KBM-7 (cell line): ENCODE data around the gene PPP2R5E.

Experiments
- DNase-seq: peaks from one replicate; pipeline ENCODE4 v3.0.0-alpha.2; 2015
- in situ Hi-C: fragments of 300-500 bp; cut with MboI; formaldehyde crosslinking; loops from 2 replicates; pipeline ENCODE4 v1.14.3; 2020; ENCODE audit warnings: low sequenced_read_pairs, low pct_unique_long_range_greater_than_20kb, mixed read lengths

The PPP2R5E gene

DNA sequence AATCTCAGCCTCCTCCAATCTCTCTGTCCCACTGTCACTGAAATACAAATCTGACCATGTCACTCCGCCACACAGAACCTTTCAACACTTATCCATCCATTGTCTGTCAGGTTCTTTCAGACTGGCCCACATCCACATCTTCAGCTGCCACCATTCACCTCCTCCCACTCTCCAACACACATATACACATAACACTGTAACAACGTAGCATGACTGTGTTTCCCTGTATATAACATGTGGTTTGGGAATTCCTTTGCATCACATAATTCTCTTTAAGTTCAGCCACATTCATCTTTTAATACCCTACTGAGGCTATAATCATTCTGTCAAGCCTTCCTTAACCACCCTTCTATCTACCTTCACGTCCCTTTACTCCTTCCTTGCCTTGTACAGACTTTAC is 99.2 kb downstream of the PPP2R5E start:
- DNase-seq = no peak
- in situ Hi-C loops = no loop called here

DNA sequence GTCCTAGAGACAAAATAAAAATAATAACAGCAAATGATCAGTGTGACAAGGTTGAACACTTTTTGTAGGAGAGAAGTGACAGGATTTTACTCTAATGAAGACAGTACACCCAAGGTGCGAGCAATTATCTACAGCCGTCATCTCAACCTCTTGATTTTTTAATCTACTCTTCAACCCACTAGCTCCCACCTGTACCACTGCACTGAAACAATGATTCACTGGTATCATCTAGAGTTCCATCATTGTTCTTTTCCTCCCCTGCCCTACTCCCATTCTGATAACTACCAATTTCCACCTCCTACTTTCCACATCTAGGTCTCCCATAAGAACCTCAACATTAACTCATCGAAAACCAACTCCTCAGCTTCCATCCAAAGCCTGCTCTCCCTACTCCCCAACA is 99.8 kb downstream of the PPP2R5E start:
- no peak for DNase-seq
- in situ Hi-C loops = no loop called here

DNA sequence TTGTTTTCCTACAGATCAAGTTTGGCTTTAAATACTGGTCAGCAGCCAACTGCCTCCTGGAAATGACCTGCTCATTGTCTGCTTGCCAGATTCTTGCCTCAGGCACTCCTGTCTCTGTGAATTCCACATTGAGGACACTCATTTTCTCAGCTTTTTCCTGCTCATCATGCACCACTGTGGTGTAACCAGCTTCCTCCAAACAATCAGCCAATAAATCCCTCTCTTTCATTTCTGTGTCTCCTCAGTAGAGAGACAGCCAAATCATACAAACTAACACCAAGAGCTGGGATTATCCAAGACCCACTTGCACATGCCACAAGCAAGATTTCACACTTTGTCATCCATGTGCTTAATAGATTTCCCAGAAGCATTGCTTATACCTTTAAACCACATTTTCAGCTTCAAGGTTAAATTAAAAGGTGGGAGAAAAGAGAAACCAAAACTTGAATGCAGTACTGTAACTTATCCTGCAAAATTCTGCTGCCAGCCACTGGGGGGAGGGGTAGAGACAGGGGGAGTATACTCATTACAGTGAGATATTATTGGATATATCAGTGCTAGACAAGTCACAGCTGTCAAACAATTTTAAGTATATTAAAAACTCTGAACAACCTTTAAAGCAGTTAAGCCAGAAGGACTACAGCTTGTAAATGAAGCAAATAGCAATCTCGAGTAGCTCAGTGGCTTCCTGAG is 105.0 kb downstream of the PPP2R5E start:
- peak; percentile 43 for DNase-seq

DNA sequence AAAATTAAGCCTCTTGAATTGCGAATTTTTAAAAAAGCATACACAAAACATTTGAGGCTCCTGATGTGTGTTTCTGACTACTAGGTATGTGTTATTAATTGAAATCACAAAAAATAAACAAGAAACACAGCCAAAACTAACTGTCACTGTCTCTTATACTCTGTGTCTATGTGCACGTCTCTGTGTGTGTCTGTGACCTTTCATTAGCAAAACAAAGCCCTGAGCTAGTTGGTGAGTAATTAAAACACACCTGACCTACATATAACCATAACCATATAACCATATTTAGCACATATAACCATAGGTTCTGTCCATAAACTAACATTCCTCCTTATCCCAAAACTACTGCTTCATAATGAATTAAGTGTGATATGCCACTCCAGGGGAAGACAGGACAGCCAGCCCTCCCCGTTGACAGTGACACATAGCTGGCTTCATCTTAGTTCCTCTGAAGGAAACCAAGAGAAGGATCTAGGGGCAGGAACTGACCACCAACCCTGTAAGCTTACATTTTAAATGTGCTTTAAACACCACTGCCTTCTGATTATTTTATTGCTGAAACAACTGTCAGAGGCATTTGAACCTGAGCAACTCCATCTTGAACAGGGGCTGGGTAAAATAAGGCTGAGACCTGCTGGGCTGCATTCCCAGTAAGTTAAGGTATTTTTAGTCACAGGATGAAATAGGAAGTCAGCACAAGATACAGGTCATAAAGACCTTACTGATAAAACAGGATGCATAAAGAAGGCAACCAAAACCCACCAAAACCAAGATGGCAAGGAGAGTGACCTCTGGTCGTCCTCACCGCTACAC is 106.7 kb downstream of the PPP2R5E start:
- in situ Hi-C loops = no loop called here

More for the DNA sequence above, 105.0 kb downstream of the PPP2R5E start:
- in situ Hi-C loops = no loop called here

DNA sequence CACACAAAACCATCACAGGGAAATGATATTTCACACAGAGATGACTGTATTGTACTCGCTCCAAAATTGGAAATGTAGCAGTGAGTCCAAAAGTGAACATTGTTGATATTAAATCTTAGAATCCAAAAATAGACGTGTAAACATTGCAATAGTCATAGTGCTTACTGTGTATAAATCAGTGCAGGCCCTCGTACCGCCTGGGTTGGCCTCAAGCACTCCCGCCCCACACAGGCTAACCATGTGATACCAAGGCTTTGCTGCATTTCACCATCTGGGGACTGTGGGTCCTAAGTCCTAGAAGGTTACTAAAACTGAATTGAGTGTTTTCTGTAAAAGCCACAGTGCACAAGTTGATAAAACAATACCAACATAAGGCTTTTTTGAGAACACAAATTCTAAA is 107.3 kb downstream of the PPP2R5E start:
- DNase-seq = no peak
- in situ Hi-C loops = no loop called here

More for the DNA sequence above, 106.7 kb downstream of the PPP2R5E start:
- DNase-seq = peak; percentile 14

DNA sequence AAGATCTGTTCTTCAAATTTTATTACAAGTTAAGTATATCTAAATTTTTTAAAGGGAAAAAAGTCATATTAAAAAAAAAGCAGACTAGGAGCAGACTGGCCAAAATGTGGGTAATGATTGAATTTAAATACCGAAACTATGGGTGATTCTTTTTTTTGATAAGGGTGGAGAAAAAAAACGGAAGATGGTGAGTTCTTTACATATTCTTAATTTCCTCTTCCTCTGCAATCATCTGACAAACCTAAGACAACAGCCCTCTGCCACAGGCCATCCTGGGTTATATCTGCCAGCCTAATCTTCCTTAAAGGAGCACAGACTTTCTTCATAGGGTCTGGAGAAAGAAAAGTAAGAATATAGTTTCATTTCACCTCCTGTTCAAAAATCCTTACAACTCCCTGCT is 108.0 kb downstream of the PPP2R5E start:
- in situ Hi-C loops = no loop called here
- peak; percentile 36 for DNase-seq

DNA sequence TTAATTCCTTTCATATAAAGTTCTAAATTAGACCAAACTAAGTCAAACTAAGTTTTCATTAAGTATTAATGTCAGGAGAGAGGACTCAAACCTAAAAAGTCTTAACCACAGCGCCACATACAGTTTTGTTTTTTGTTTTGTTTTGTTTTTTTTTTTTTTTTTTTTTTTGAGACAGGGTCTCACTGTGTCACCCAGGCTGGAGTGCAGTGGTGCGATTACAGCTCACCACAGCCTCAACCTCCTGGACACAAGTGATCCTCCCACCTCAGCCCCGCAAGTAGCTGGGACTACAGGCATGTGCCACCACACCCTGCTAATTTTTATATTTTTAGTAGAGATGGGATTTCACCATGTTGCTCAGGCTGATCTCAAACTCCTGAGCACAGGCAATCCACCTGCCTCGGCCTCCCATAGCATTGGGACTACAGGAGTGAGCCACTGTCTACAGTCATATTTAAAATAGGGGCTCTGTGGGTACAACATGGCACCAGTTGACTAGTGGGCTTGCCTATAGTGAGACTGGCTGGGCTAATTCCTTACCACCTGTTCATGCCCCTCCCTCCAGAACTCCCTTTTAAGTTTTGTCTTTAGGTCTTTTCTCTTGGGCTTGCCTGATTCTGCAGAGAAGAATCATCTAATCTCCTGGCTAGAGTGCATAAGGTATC is 110.2 kb downstream of the PPP2R5E start:
- in situ Hi-C loops = no loop called here
- no peak for DNase-seq

DNA sequence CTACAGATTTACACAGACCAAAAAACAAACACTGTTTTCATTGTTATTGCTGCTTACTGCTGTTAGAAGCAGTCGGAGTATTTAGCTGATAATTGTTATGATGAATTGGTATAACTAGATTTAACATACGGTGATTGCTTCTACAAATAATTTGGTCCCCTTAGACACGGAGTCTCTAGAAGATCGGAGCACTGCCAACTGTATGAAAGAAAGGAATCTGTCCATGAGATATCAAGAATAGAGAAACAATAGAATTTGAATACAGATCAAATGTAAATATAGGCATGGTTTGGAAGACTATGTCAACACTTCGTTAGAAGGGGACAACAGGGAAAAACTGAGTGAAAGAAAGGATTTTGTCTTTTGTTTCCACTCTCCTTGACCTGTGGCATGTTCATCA is 110.9 kb downstream of the PPP2R5E start:
- DNase-seq = no peak
- in situ Hi-C loops = no loop called here

DNA sequence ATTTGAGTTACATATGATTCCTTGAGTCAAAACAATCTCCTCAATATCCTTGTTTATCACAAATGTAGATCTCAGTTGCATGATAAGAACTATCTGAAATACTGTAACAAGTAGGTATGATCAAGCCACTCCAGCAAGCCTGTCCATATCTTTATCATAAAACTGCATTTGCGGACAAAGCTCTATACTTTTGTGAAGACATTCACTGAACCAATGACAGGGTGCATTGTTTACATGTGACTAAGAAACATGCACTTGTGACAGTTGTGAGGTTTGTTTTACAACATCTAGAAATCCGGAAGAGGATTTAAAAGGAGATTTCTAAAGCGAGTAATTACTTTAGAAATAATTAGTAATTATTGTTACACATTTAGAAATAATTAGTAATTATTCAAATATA is 111.7 kb downstream of the PPP2R5E start:
- no peak for DNase-seq
- in situ Hi-C loops = no loop called here

DNA sequence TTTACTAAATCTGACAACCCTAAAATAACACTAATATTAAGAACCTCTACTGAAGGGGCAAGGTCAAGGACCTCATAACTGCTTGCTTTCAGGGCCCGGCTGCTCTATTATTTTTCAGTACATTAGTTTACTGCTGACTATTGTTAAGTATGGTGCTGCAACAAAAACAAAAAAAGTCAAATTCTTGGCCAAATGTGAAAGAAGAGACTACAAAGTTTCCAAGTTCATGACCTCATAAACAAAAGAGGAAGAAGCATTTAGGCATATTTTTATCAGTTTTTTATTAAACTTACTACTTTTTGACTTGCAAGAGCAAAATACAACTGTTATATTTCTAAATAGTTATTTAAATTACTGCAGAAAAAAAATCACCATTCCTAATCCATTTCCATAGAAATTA is 114.7 kb downstream of the PPP2R5E start:
- no peak for DNase-seq
- in situ Hi-C loops = no loop called here

DNA sequence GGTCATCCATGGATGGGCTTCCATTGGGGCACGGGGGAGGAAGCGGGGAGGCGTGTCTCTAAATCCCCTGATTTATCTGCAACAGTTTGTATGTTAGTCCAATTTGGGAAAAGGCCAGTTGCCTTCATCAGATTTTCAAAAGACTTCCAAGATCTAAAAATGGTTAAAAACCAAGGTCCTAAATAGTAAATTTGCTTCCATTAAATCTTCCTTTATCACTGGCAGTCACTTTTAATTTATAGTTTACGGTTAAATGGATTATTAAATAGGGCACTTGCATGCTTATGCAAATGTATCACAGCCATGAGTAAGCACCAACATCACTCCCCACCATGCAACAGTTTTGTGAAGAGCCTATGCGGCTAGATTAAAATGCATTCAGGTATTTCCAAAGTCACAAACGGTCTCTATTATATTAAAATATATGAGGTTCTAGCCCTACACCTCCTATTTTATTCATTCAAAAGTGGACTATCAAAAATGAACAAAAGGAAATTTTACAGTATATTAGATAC is 116.3 kb downstream of the PPP2R5E start:
- no peak for DNase-seq
- in situ Hi-C loops = no loop called here

DNA sequence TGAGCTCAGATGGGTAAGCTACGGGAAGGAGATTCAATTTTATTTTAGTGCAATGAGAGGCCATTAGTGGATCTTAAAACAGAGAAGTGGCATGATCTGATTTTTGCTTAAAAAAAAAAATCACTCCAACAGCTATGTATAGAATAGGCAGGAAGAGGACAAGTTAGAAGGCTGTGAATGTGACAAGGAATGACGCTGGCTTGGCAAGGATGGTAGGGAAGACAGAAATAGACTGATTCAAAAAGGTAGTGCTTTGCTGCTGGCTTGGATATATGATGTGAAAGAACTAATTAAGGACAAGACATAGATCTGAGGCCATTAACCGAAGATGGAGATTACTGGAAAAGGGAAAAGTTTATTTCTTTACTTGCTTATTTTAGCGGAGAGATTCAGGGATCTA is 119.3 kb downstream of the PPP2R5E start:
- in situ Hi-C loops = no loop called here
- DNase-seq = no peak

DNA sequence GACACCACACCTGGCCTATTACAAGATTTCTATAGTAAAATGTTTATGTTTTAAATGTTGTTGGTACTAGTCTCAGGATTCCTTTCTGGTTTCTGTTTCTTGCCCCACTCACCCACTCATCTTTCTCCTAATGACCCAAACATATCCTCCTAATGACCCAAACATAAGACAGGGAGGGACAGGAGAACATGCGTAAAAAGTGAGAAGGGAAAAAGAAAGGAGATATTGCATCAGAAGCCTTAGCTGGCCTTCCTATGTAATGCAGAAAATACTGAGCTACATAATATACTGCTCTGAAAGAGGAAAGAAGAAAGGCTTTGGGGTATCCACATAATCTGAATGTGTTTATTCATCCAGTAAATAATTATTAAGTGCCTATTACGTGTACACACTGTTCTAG is 119.8 kb downstream of the PPP2R5E start:
- in situ Hi-C loops = no loop called here
- DNase-seq = no peak

DNA sequence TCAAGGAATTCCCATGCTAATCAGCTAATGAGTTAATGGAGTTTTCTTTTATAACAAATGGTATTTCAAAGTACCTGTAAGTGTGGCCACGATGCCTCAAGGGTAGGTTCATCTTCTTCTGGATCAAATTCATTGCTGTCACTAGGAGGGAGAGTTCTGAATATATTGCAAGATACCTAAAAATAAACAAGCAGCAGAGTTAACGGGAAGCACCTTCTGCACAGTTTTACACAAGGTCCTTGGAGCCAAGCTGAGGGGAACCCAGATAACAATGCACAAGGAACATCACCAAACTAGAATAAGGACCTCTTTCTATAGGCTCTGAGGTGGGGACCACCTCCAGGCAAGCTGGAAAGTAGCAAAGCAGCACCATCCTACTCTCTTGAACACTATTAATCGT is 121.3 kb downstream of the PPP2R5E start:
- no peak for DNase-seq
- in situ Hi-C loops = no loop called here

DNA sequence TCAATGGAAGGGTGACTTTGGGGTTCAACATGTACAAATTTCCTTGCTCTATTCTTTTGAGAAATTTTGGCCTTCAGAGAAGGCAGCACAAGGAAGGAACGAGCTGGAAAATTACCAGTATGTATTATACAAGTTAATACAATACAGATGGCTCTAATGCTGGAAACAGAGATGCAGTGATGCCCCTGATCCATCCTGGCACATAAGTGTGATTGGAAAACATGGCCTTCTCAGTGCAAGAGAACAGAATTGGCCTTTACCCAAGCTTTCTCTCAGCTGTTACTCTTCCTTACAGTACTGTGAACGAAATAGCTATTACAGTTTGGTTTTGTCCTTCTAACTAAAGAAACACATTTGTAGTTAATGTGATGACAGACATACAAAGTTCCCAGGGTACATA is 122.0 kb downstream of the PPP2R5E start:
- in situ Hi-C loops = no loop called here
- DNase-seq = no peak

DNA sequence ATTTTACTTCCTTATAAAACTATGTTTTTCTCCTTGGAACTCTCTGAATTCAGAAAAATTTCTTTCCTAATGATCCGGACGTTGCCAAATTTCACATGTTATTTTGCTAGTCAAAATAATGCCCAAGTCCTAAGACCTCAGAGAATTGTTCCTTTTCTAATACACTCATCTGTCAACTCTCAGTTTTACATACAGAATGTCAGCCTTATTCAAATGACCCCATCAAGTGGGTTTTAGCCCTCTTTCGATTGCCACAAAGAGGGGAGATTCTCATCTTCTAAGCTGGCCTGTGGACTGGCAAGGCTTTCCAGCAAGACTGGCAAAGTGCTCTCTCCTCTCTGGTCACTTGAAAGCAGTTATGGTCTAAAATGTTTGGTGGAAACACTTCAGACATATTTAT is 125.2 kb downstream of the PPP2R5E start:
- no peak for DNase-seq
- in situ Hi-C loops = no loop called here

DNA sequence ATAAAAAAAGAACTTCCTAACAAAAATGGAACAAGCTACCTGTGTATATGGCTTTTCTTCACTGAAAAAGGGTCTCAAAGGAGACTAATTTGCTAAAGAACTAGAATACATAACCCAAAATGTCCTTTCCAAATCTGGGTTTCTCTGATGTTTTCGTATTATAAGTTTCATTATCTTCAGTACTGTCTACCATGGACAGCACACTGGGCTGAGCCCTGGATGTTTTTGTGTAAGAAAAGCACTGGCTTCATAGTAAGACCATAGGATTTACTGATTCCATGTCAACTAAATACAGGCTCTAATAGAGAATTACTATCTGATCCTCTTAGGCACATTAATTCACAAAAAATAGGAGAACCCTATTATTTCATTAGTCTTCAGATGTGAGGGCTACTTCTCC is 130.2 kb downstream of the PPP2R5E start:
- in situ Hi-C loops = no loop called here
- no peak for DNase-seq

DNA sequence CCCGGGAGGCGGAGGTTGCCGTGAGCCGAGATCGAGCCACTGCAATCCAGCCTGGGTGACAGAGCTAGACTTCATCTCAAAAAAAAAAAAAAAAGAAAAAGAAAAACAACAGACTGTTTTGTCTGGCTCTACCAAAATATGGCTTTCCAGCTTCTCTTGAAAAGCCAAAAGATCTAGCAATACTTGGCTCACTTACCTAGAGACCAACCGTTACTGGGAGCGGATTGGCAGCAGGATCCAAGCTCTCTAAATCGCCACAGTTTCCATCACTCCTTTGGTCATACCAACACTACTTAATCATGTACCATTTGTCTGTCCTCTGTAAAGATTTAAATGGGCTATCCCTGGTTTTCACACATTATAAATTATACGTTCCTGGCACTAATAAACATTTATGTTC is 136.8 kb downstream of the PPP2R5E start:
- in situ Hi-C loops = no loop called here

DNA sequence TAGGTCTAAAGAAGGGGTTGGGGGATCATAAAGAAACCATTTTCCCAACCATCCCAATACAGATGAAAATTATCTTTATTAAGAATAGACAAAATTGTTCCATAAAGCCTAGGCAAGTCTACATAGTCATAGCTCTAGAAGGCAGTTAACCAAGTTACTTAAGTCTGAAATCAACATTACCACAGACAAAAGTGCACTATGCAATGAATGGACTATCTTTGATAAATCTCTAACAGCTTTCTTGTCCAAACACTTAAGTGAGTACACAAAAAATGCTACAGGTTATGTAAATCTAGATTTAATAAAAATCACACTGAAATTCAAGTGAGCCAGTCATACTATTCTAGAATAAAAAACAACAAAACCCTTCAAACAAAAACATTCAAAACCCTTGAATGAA is 137.5 kb downstream of the PPP2R5E start:
- no peak for DNase-seq
- in situ Hi-C loops = no loop called here

More for the DNA sequence above, 136.8 kb downstream of the PPP2R5E start:
- DNase-seq = no peak

DNA sequence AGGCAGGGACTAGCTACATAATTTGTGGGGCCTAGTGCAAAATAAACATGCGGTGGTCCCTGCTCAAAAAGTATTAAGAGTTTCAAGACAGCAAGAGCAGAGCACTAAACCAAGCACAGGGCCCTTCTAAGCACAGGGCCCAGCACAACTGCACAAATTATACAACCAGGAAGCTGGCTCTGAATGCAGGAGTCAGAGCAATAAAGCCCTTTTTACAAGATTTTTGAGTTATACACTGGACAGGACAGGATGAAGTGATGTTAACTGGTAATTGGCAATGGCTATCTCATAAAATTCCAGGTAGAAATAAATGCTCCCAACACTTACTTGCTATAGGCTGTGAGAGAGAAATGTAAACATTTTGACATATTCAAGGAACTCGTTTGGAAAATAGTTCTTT is 138.3 kb downstream of the PPP2R5E start:
- DNase-seq = no peak
- in situ Hi-C loops = no loop called here
